SK-N-SH (cell line): ENCODE measurements around the gene COX4I1. TPM values are rescaled to one million over a fixed set of nuclear protein-coding genes. Genes with fewer than 3 reads are reported as not detected.

Experiments used
- CTCF ChIA-PET: fragments of 300-600, 350-600 bp; formaldehyde crosslinking; extraction: SDS; loops from one replicate; lab custom pipeline; 2021; lab: Yijun Ruan, JAX
- POLR2A ChIA-PET: fragments of 350-600 bp; sonication (Branson Sonifier 250); formaldehyde crosslinking; extraction: SDS; loops from one replicate; lab custom pipeline; 2020; ENCODE audit warnings: antibody characterized with exemption, inconsistent platforms; lab: Yijun Ruan, JAX
- DNase-seq: peaks from one replicate; pipeline ENCODE4 v3.0.0; 2012
- H2AFZ ChIP-seq: fragments of 200-600 bp; sonication (generic); 2 replicates; pipeline ENCODE4 v1.8.1; 2016; ENCODE audit warnings: antibody characterized with exemption, mild to moderate bottlenecking, low read depth
- H3F3A ChIP-seq: fragments of 200-600 bp; sonication (generic); replicated peaks from 2 replicates; pipeline ENCODE3; 2016; ENCODE audit warnings: antibody characterized with exemption, mild to moderate bottlenecking; ENCODE audit not compliant: insufficient read depth
- H3K27ac ChIP-seq, 2 experiments: fragments of 200-500 bp in 1 of 2; fragments of 200-600 bp in 1 of 2; sonication (Bioruptor generic) in 1 of 2; sonication (generic), shearing (Covaris generic) in 1 of 2; 2 replicates each; pipeline versions ENCODE4 v1.5.1 to v1.6.1; 2014 to 2016; ENCODE audit warnings: low read depth in 2 of 2, inconsistent platforms in 1 of 2, low read length in 1 of 2, mild to moderate bottlenecking in 1 of 2, mixed read lengths in 1 of 2
- H3K27me3 ChIP-seq: fragments of 200-600 bp; sonication (generic), shearing (Covaris generic); 2 replicates; pipeline ENCODE4 v1.6.1; 2016; ENCODE audit warnings: mixed run types; ENCODE audit not compliant: insufficient read depth
- H3K36me3 ChIP-seq, 2 experiments: fragments of 200-500 bp in 1 of 2; fragments of 200-600 bp in 1 of 2; sonication (Bioruptor generic) in 1 of 2; sonication (generic) in 1 of 2; replicated peaks in 1 of 2; 2 replicates each; pipeline versions ENCODE3 to v1.5.1; 2014 to 2016; ENCODE audit warnings: low read length in 1 of 2, mild to moderate bottlenecking in 1 of 2; ENCODE audit not compliant: insufficient read depth in 2 of 2, control insufficient read depth in 1 of 2
- H3K4me1 ChIP-seq, 2 experiments: fragments of 200-500 bp in 1 of 2; fragments of 200-600 bp in 1 of 2; sonication (Bioruptor generic) in 1 of 2; sonication (generic), shearing (Covaris generic) in 1 of 2; 2 replicates each; pipeline versions ENCODE4 v1.5.1 to v1.6.1; 2014 to 2016; ENCODE audit warnings: low read depth in 1 of 2, low read length in 1 of 2, mixed run types in 1 of 2; ENCODE audit not compliant: insufficient read depth in 2 of 2, control insufficient read depth in 1 of 2
- H3K4me2 ChIP-seq: fragments of 200-600 bp; sonication (generic), shearing (Covaris generic); 2 replicates; pipeline ENCODE4 v1.6.1; 2017; ENCODE audit warnings: mixed run types
- H3K4me3 ChIP-seq, 2 experiments: fragments of 200-500 bp in 1 of 2; fragments of 200-600 bp in 1 of 2; sonication (Bioruptor generic) in 1 of 2; sonication (generic), shearing (Covaris generic) in 1 of 2; 2 replicates each; pipeline versions ENCODE4 v1.5.1 to v1.8.1; 2014 to 2016; ENCODE audit warnings: low read depth in 2 of 2, inconsistent platforms in 1 of 2, low read length in 1 of 2, mild to moderate bottlenecking in 1 of 2, mixed read lengths in 1 of 2, moderate library complexity in 1 of 2
- H3K79me2 ChIP-seq: fragments of 200-600 bp; sonication (generic); 2 replicates; pipeline ENCODE4 v1.8.1; 2017; ENCODE audit warnings: mild to moderate bottlenecking; ENCODE audit not compliant: insufficient read depth
- H3K9ac ChIP-seq: fragments of 200-600 bp; sonication (generic); 2 replicates; pipeline ENCODE4 v1.6.1; 2017; ENCODE audit warnings: mixed run types
- H3K9me2 ChIP-seq: fragments of 200-600 bp; sonication (generic); 2 replicates; pipeline ENCODE4 v1.6.1; 2017; ENCODE audit warnings: mixed run types
- H3K9me3 ChIP-seq: fragments of 200-600 bp; sonication (generic); 2 replicates; pipeline ENCODE4 v1.6.1; 2017; ENCODE audit warnings: mixed run types, mild to moderate bottlenecking, moderate library complexity
- H4K20me1 ChIP-seq: fragments of 200-600 bp; sonication (generic); 2 replicates; pipeline ENCODE4 v1.6.1; 2017; ENCODE audit warnings: mild to moderate bottlenecking, mixed run types; ENCODE audit not compliant: insufficient read depth
- CHD2 ChIP-seq: fragments of 150-350 bp; IDR thresholded peaks from 2 replicates; pipeline ENCODE4 v1.6.1; 2018; ENCODE audit warnings: low read length; ENCODE audit not compliant: partially characterized antibody
- EZH2phosphoT487 ChIP-seq: fragments of 200-600 bp; sonication (generic); IDR thresholded peaks from 2 replicates; pipeline ENCODE4 v1.6.1; 2017; ENCODE audit warnings: low read depth, mixed run types, mild to moderate bottlenecking, antibody characterized with exemption, moderate library complexity, borderline replicate concordance
- FOXJ3 ChIP-seq: sonication (generic); formaldehyde crosslinking; IDR thresholded peaks from 2 replicates; pipeline ENCODE4 v1.5.1; 2020; ENCODE audit warnings: mild to moderate bottlenecking, missing genetic modification reagents
- GABPA ChIP-seq: IDR thresholded peaks from 2 replicates; pipeline ENCODE4 v1.4.0; 2012; ENCODE audit warnings: low read depth, mild to moderate bottlenecking
- GATA2 ChIP-seq: sonication (generic); formaldehyde crosslinking; IDR thresholded peaks from 2 replicates; pipeline ENCODE4 v1.5.0; 2020; ENCODE audit warnings: mild to moderate bottlenecking, missing genetic modification reagents
- MAX ChIP-seq: IDR thresholded peaks from 2 replicates; pipeline ENCODE4 v1.4.0; 2012; ENCODE audit warnings: low read depth
- MEF2A ChIP-seq: IDR thresholded peaks from 2 replicates; pipeline ENCODE4 v1.4.0; 2012; ENCODE audit warnings: low read depth, borderline replicate concordance
- MXI1 ChIP-seq: IDR thresholded peaks from 2 replicates; pipeline ENCODE4 v1.6.1; 2012; ENCODE audit warnings: mild to moderate bottlenecking, low read depth, low read length, improper control_type of control experiment
- NRF1 ChIP-seq: IDR thresholded peaks from 2 replicates; pipeline ENCODE4 v1.6.1; 2012; ENCODE audit warnings: low read depth, mild to moderate bottlenecking, low read length
- PBX3 ChIP-seq: IDR thresholded peaks from 2 replicates; pipeline ENCODE4; 2012
- POLR2AphosphoS5 ChIP-seq: IDR thresholded peaks from 2 replicates; pipeline ENCODE4 v1.6.1; 2012; ENCODE audit warnings: low read depth, low read length
- RAD21 ChIP-seq: IDR thresholded peaks from 2 replicates; pipeline ENCODE4 v1.6.1; 2012; ENCODE audit warnings: mild to moderate bottlenecking, low read length
- RCOR1 ChIP-seq: fragments of 150-350 bp; IDR thresholded peaks from 2 replicates; pipeline ENCODE4 v1.6.1; 2017; ENCODE audit warnings: antibody characterized with exemption, low read length
- RFX5 ChIP-seq: IDR thresholded peaks from 2 replicates; pipeline ENCODE4 v1.6.1; 2012; ENCODE audit warnings: mild to moderate bottlenecking, improper control_type of control experiment, low read length
- RXRA ChIP-seq: IDR thresholded peaks from 2 replicates; pipeline ENCODE4 v1.4.0; 2012; ENCODE audit warnings: low read depth, mild to moderate bottlenecking, borderline replicate concordance
- SIN3A ChIP-seq: IDR thresholded peaks from 2 replicates; pipeline ENCODE4 v1.6.1; 2012; ENCODE audit warnings: low read depth, mild to moderate bottlenecking, low read length, moderate library complexity, borderline replicate concordance
- TCF12 ChIP-seq: IDR thresholded peaks from 2 replicates; pipeline ENCODE4 v1.4.0; 2012
- USF1 ChIP-seq: IDR thresholded peaks from 2 replicates; pipeline ENCODE4 v1.4.0; 2012; ENCODE audit warnings: low read depth, borderline replicate concordance
- USF2 ChIP-seq: fragments of 150-350 bp; IDR thresholded peaks from 2 replicates; pipeline ENCODE4 v1.6.1; 2017; ENCODE audit warnings: antibody characterized with exemption, low read length, low read depth, borderline replicate concordance
- YY1 ChIP-seq: IDR thresholded peaks from 2 replicates; pipeline ENCODE4 v1.4.0; 2012; ENCODE audit warnings: low read depth, mild to moderate bottlenecking
- ZBTB33 ChIP-seq: IDR thresholded peaks from 2 replicates; pipeline ENCODE4 v1.4.0; 2012; ENCODE audit warnings: low read depth, borderline replicate concordance
- WGBS: methylation state at CpG from one replicate; pipeline ENCODE4 v1.1.6; 2017; ENCODE audit warnings: low lambda C conversion rate; 5-methylcytosine and 5-hydroxymethylcytosine counted together
- polyA plus RNA-seq, 3 experiments: library from polyadenylated mRNA; depleted of rRNA; stranded (reverse); fragments of >200 nt; gene quantifications; 2 replicates each; pipeline ENCODE4 v1.2.3, GENCODE V29; 2012
- TF ChIP-seq, protein P1 (sequence below): fragments of 200-600 bp; sonication (generic); IDR thresholded peaks from 2 replicates; pipeline ENCODE4 v1.6.1; 2017; ENCODE audit warnings: antibody characterized with exemption, mild to moderate bottlenecking, moderate library complexity

Gene COX4I1
- polyA plus RNA-seq, 1 of the 3 experiments (the other 2 are of a cell fraction), result 1,294 TPM

GRCh38 chr16:85770741-85771140 lies 28.8 kb upstream of the COX4I1 start:
- Histone ChIP-seq H3K4me1 (peaks cover 3 to 10% of the 10 kb centered on the region in 2 experiments; a peak in 3 of 4 replicates), H3K79me2 (no peaks in the 10 kb centered on the region), H2AFZ (no peak overlapping the region), H4K20me1 (no peaks in the 10 kb centered on the region), H3K9me3 (no peaks in the 10 kb centered on the region)
- no peak for TF ChIP-seq RFX5
- TF ChIP-seq NRF1, result no peak
- no peak for TF ChIP-seq RXRA
- no peak for TF ChIP-seq YY1
- TF ChIP-seq RAD21, result no peak
- no peak for TF ChIP-seq MEF2A
- TF ChIP-seq POLR2AphosphoS5, result no peak
- TF ChIP-seq, protein P1, sequence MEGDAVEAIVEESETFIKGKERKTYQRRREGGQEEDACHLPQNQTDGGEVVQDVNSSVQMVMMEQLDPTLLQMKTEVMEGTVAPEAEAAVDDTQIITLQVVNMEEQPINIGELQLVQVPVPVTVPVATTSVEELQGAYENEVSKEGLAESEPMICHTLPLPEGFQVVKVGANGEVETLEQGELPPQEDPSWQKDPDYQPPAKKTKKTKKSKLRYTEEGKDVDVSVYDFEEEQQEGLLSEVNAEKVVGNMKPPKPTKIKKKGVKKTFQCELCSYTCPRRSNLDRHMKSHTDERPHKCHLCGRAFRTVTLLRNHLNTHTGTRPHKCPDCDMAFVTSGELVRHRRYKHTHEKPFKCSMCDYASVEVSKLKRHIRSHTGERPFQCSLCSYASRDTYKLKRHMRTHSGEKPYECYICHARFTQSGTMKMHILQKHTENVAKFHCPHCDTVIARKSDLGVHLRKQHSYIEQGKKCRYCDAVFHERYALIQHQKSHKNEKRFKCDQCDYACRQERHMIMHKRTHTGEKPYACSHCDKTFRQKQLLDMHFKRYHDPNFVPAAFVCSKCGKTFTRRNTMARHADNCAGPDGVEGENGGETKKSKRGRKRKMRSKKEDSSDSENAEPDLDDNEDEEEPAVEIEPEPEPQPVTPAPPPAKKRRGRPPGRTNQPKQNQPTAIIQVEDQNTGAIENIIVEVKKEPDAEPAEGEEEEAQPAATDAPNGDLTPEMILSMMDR, result no peak
- no peak for TF ChIP-seq MAX
- TF ChIP-seq CHD2, result no peak
- TF ChIP-seq, all 33 proteins: peak for 0
- Histone ChIP-seq H3K9me2 (no peaks in the 10 kb centered on the region), H3F3A (peaks cover 3% of the 10 kb centered on the region), H3K4me3 (no peak overlapping the region), H3K9ac (no peak overlapping the region), H3K27me3 (no peaks in the 10 kb centered on the region), H3K27ac (no peak overlapping the region), H3K36me3 (no peaks in the 10 kb centered on the region), H3K4me2 (no peak overlapping the region)
- WGBS, result 89% methylated on average over 6 of the region's 6 CpGs
- DNase-seq, result no peak
- ChIA-PET CTCF (interaction anchor here (1.0 kb wide), 1 partner anchor 26 kb away, joined by 3 read pairs; no protein-coding TSS in a partner anchor), POLR2A (no interaction called here)

DNA sequence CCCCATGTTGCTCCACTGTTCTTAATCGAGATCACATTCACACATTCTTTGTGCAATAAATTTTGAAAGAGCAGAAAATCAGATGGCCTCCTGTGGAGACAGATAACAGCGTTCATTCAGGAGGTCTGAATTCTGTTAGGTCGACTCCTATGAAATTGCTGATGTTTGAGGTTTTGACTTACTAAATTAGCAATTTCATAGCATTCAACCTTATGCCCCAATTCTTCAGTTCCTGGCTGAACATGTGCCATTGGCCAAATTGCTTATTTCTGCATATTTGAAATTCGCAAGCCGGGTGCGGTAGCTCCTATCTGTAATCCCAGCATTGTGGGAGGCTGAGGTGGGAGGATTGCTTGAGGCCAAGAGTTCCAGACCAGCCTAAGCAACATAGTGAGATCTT lies 26.5 kb upstream of the COX4I1 start:
- Histone ChIP-seq H3K9ac (no peak overlapping the region), H3K4me2 (no peak overlapping the region), H3K4me3 (no peak overlapping the region), H3F3A (peaks cover 12% of the 10 kb centered on the region), H3K4me1 (peaks cover 1 to 2% of the 10 kb centered on the region in 2 experiments; a peak in 3 of 4 replicates), H3K36me3 (peaks cover 6 to 8% of the 10 kb centered on the region in 2 experiments), H3K27me3 (no peaks in the 10 kb centered on the region), H3K27ac (no peak overlapping the region), H4K20me1 (no peaks in the 10 kb centered on the region), H3K9me2 (no peaks in the 10 kb centered on the region), H3K9me3 (no peaks in the 10 kb centered on the region), H3K79me2 (no peaks in the 10 kb centered on the region), H2AFZ (no peak overlapping the region)
- no peak for DNase-seq
- ChIA-PET CTCF (no interaction called here), POLR2A (no interaction called here)
- 96% methylated on average over 6 of the region's 6 CpGs for WGBS
- TF ChIP-seq RAD21 (no peak), PBX3 (no peak), MAX (no peak), MXI1 (no peak), POLR2AphosphoS5 (no peak), GABPA (no peak), USF2 (no peak), RCOR1 (no peak), EZH2phosphoT487 (no peak), GATA2 (CRISPR knock-in tag) (no peak), TCF12 (no peak), FOXJ3 (CRISPR knock-in tag) (no peak), SIN3A (no peak), USF1 (no peak), MEF2A (no peak), NRF1 (no peak), ZBTB33 (no peak)
